B cell (primary cell): ENCODE results near the gene IGFBP7. TPM values are rescaled to one million over a fixed set of nuclear protein-coding genes. Genes with fewer than 3 reads are reported as not detected.

Experiments
- ATAC-seq: fragments of 200-7000 bp; cut with Tn5 transposase; one replicate; pipeline ENCODE4 v1.10.0; 2021; ENCODE audit warnings: low read depth, mild to moderate bottlenecking, moderate number of reproducible peaks, moderate library complexity
- CTCF ChIA-PET: fragments of 350-600 bp; sonication (Branson Sonifier 250); formaldehyde crosslinking; loops from one replicate; lab custom pipeline; 2021; ENCODE audit warnings: antibody characterized with exemption, inconsistent platforms; lab: Charles Lee
- POLR2A ChIA-PET: fragments of 350-600 bp; sonication (Branson Sonifier 250); formaldehyde crosslinking; loops from one replicate; lab custom pipeline; 2021; ENCODE audit warnings: antibody characterized with exemption; lab: Charles Lee
- DNase-seq: peaks from one replicate; pipeline ENCODE4 v3.0.0; 2013
- H2AFZ ChIP-seq: 2 replicates; pipeline ENCODE4 v1.6.1; 2012; ENCODE audit warnings: mild to moderate bottlenecking, low read depth, low read length; ENCODE audit not compliant: insufficient read depth, poor library complexity, severe bottlenecking
- H3K27ac ChIP-seq, 2 donors: 1 replicate in 1 of 2; 2 replicates in 1 of 2; pipeline ENCODE4 v1.5.1; 2012 to 2013; ENCODE audit warnings: low read length in 2 of 2, mild to moderate bottlenecking in 2 of 2, moderate library complexity in 1 of 2
- H3K27me3 ChIP-seq, 4 experiments: fragments of 200-600 bp in 1 of 4; sonication (generic) in 1 of 4; replicated peaks in 1 of 4; 1 replicate in 2 of 4; 2 replicates in 2 of 4; pipeline versions ENCODE4 v1.6.1 to v1.7.0; 2013 to 2016; ENCODE audit warnings: low read length in 3 of 4, mild to moderate bottlenecking in 2 of 4, mixed read lengths in 1 of 4, moderate library complexity in 1 of 4; ENCODE audit not compliant: insufficient read depth in 4 of 4, control insufficient read depth in 3 of 4; ENCODE audit errors: control extremely low read depth in 1 of 4
- H3K36me3 ChIP-seq, 2 experiments: replicated peaks in 1 of 2; 1 replicate in 1 of 2; 2 replicates in 1 of 2; pipeline versions ENCODE4 v1.6.1 to v1.7.1; 2013; ENCODE audit warnings: low read length in 1 of 2; ENCODE audit not compliant: insufficient read depth in 2 of 2, control insufficient read depth in 1 of 2; ENCODE audit errors: control extremely low read depth in 1 of 2, extremely low read depth in 1 of 2
- H3K4me1 ChIP-seq, 2 donors: fragments of 200-600 bp in 1 of 2; sonication (generic) in 1 of 2; 1 replicate in 1 of 2; 2 replicates in 1 of 2; pipeline versions ENCODE4 v1.5.1 to v1.6.1; 2013 to 2017; ENCODE audit warnings: low read length in 2 of 2; ENCODE audit not compliant: control insufficient read depth in 2 of 2, insufficient read depth in 2 of 2
- H3K4me2 ChIP-seq: replicated peaks from 2 replicates; pipeline ENCODE3; 2012; ENCODE audit warnings: mild to moderate bottlenecking, low read depth, low read length; ENCODE audit not compliant: poor library complexity, severe bottlenecking
- H3K4me3 ChIP-seq, 5 experiments: fragments of 200-600 bp in 1 of 5; sonication (generic) in 1 of 5; 1 replicate in 3 of 5; 2 replicates in 2 of 5; pipeline versions ENCODE4 v1.5.1 to v1.7.0; 2011 to 2016; ENCODE audit warnings: low read length in 4 of 5, mild to moderate bottlenecking in 4 of 5, low read depth in 2 of 5, control low read depth in 1 of 5, moderate library complexity in 1 of 5; ENCODE audit not compliant: insufficient read depth in 1 of 5; ENCODE audit errors: control extremely low read depth in 1 of 5, extremely low read depth in 1 of 5
- H3K79me2 ChIP-seq: fragments of 200-600 bp; sonication (generic); one replicate; pipeline ENCODE4 v1.6.0; 2016; ENCODE audit warnings: low read length; ENCODE audit not compliant: control insufficient read depth, insufficient read depth
- H3K9ac ChIP-seq: fragments of 200-600 bp; sonication (generic); 2 replicates; pipeline ENCODE4 v1.6.1; 2017; ENCODE audit warnings: mild to moderate bottlenecking, low read length, moderate library complexity
- H3K9me3 ChIP-seq, 3 donors: one replicate each; pipeline versions ENCODE4 v1.6.1 to v1.7.1; 2013; ENCODE audit warnings: low read length in 2 of 3; ENCODE audit not compliant: control insufficient read depth in 2 of 3, insufficient read depth in 1 of 3; ENCODE audit errors: control extremely low read depth in 1 of 3
- H4K20me1 ChIP-seq: 2 replicates; pipeline ENCODE4 v1.6.0; 2012; ENCODE audit warnings: mild to moderate bottlenecking, low read length; ENCODE audit not compliant: insufficient read depth, control insufficient read depth, poor library complexity, severe bottlenecking
- H3K27ac Mint-ChIP-seq: one replicate; pipeline ENCODE4 v1.8.0; 2021; ENCODE audit warnings: mixed read lengths
- H3K27me3 Mint-ChIP-seq: one replicate; pipeline ENCODE4 v1.8.0; 2021; ENCODE audit warnings: mixed read lengths
- H3K4me1 Mint-ChIP-seq: one replicate; pipeline ENCODE4 v1.8.0; 2021; ENCODE audit warnings: mixed read lengths
- H3K4me3 Mint-ChIP-seq: one replicate; pipeline ENCODE4 v1.8.0; 2021; ENCODE audit warnings: mixed read lengths
- H3K9me3 Mint-ChIP-seq: one replicate; pipeline ENCODE4 v1.8.0; 2022; ENCODE audit warnings: mixed read lengths; ENCODE audit not compliant: insufficient read depth
- CTCF ChIP-seq: fragments of 200-600 bp; IDR thresholded peaks from one replicate; pipeline ENCODE4 v1.8.0; 2022; ENCODE audit warnings: antibody characterized with exemption, mild to moderate bottlenecking
- EZH2 ChIP-seq: IDR thresholded peaks from 2 replicates; pipeline ENCODE4 v1.6.1; 2012; ENCODE audit warnings: borderline replicate concordance, low read depth, mild to moderate bottlenecking, moderate library complexity, low read length; ENCODE audit not compliant: insufficient read depth, poor library complexity, severe bottlenecking
- WGBS: methylation state at CpG from one replicate; pipeline ENCODE4 v1.1.5; 2013; ENCODE audit warnings: missing lambda C conversion rate; ENCODE audit not compliant: insufficient coverage; 5-methylcytosine and 5-hydroxymethylcytosine counted together
- intact Hi-C: fragments of 100-400 bp; cut with micrococcal nuclease; formaldehyde crosslinking; loops from one replicate; pipeline ENCODE4 v1.10.0; 2022
- polyA plus RNA-seq: library from polyadenylated mRNA; depleted of rRNA; stranded (reverse); fragments of >200 nt; gene quantifications from 2 replicates; pipeline ENCODE4 v1.2.3, GENCODE V29; 2012
- total RNA-seq, 2 donors: library from RNA; stranded (reverse); fragments of 120-200 nt in 1 of 2; gene quantifications; 1 replicate in 1 of 2; 2 replicates in 1 of 2; pipeline versions ENCODE4 v1.2.3 to v1.2.4, GENCODE V29; 2013 to 2022

Gene IGFBP7
- total and polyA plus RNA-seq, 2 donors (not counting 1 experiment from before 2014, with no cell fraction given) = 0.37 TPM; not detected in 1

- H3K27ac ChIP-seq = no peak overlapping the region
- no peaks in the 10 kb centered on the region for H3K9me3 Mint-ChIP-seq
- no peaks in the 10 kb centered on the region for H3K4me1 Mint-ChIP-seq
- no peak overlapping the region for H3K4me3 ChIP-seq
- H3K27me3 Mint-ChIP-seq = peaks cover 11% of the 10 kb centered on the region
- no peaks in the 10 kb centered on the region for H3K27me3 ChIP-seq
- no peak overlapping the region for H2AFZ ChIP-seq
- H3K4me1 ChIP-seq = no peaks in the 10 kb centered on the region
- DNase-seq (no peak), ATAC-seq (no peak)
- intact Hi-C loops = no loop called here
- H3K36me3 ChIP-seq = no peaks in the 10 kb centered on the region
- no peak overlapping the region for H3K27ac Mint-ChIP-seq
- ChIA-PET POLR2A (no interaction called here), CTCF (interaction anchor here (2.2 kb wide), 1 partner anchor 14 kb away, joined by 8 read pairs; no protein-coding TSS in a partner anchor)
- 89% methylated on average over 1 of the region's 1 CpG for WGBS
- no peak overlapping the region for H3K4me2 ChIP-seq
- no peaks in the 10 kb centered on the region for H3K79me2 ChIP-seq
- H3K9me3 ChIP-seq = no peaks in the 10 kb centered on the region
- H3K9ac ChIP-seq = no peak overlapping the region
- H4K20me1 ChIP-seq = no peaks in the 10 kb centered on the region
- no peak overlapping the region for H3K4me3 Mint-ChIP-seq
- TF ChIP-seq CTCF (no peak), EZH2 (no peak)
Measured at GRCh38 chr4:57148831-57149505, 38.8 kb upstream of the IGFBP7 start.

DNA sequence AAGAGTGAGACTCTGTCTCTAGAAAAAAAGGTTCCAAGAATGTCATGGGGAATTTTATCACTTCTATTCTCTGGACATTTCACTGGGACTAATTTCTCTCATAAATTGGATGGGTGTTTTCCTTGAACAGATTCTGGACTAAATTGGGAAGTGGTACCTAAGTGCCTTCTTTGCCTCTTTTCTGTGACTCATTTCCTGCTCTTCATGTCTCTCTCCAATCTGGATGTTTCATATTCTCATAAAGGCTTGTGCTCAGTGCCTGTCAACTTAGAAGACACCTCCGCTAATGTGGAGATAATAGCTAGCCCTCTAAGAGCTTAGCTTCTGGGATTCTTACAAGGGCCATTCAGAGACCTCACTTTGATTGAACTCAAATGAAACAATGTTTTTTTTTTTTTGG, 38.0 kb upstream of the IGFBP7 start:
- no peak overlapping the region for H3K4me3 Mint-ChIP-seq

More for the DNA sequence above, 38.0 kb upstream of the IGFBP7 start:
- no peaks in the 10 kb centered on the region for H3K36me3 ChIP-seq
- H3K27ac Mint-ChIP-seq = no peak overlapping the region
- no peak for DNase-seq
- H3K27me3 Mint-ChIP-seq = peaks cover 6% of the 10 kb centered on the region
- no peak overlapping the region for H3K4me3 ChIP-seq
- ATAC-seq = no peak
- H3K4me1 Mint-ChIP-seq = no peaks in the 10 kb centered on the region
- TF ChIP-seq EZH2 (no peak), CTCF (no peak)
- no peaks in the 10 kb centered on the region for H3K27me3 ChIP-seq
- no peak overlapping the region for H3K27ac ChIP-seq
- H3K4me1 ChIP-seq = no peaks in the 10 kb centered on the region
- H3K9me3 Mint-ChIP-seq = no peaks in the 10 kb centered on the region
- H2AFZ ChIP-seq = no peak overlapping the region
- no peak overlapping the region for H3K4me2 ChIP-seq
- WGBS = 100% methylated on average over 1 of the region's 1 CpG
- no peak overlapping the region for H3K9ac ChIP-seq
- ChIA-PET CTCF (interaction anchor here (2.2 kb wide), 1 partner anchor 15 kb away, joined by 8 read pairs; no protein-coding TSS in a partner anchor), POLR2A (no interaction called here)
- intact Hi-C loops = no loop called here
- H3K9me3 ChIP-seq = no peaks in the 10 kb centered on the region
- no peaks in the 10 kb centered on the region for H4K20me1 ChIP-seq
- no peaks in the 10 kb centered on the region for H3K79me2 ChIP-seq
